ENCODE results near the gene STX5.

- TF ChIP-seq CTCF (IDR thresholded peaks at IDR 0.05; ENCODE audit: low read depth, low read length, poor library complexity, severe bottlenecking) (no peak), EZH2phosphoT487 (IDR thresholded peaks at IDR 0.05; ENCODE audit: borderline replicate concordance, low read length) (no peak)
Measured at GRCh38 chr11:62853279-62853965, 21.6 kb upstream of the STX5 start.
